Activated CD4-positive, alpha-beta T cell treated with anti-CD3 and anti-CD28 coated beads, Interleukin-2, amount 50 U/mL, for 16 hours (primary cell): ENCODE measurements around the gene CENPH.

Experiments used
- DNase-seq: peaks from one replicate; pipeline ENCODE4 v3.0.0-alpha.2; 2020

Gene CENPH

DNA sequence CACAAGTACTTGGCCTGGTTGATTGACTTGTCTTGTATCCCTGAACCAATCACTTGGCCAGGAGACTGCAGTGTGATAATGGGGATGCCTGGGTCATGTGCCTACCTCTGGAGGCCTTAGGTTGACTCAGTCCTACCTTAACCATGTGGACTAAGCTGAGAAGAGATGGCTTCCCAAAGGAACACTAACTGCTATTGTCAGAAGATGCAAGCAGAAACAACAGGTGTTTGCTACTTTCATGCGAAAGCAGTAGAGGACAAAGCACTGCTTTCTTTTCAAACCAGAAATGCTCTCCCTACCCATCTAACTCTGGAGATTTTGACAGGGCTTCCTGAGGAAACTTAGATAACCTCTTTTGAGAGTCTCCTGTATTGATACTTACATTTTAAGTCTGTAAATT is 68.2 kb downstream of the CENPH start:
- no peak for DNase-seq
